Upper lobe of left lung (tissue), 6 donors: ENCODE results near the gene MAGEB2. TPM values are rescaled to one million over a fixed set of nuclear protein-coding genes. Genes with fewer than 3 reads are reported as not detected.

Experiments used
- ATAC-seq, 2 donors: fragments of 200-7000 bp; cut with Tn5 transposase; one replicate each; pipeline ENCODE4 v1.9.1; 2022; ENCODE audit warnings: mild to moderate bottlenecking in 2 of 2, moderate library complexity in 2 of 2; ENCODE audit not compliant: low FRiP score in 2 of 2
- DNase-seq, 2 donors: peaks; one replicate each; pipeline ENCODE4 v3.0.0-alpha.2; 2019 to 2020
- H3K27ac ChIP-seq, 4 donors: fragments of 200-600 bp; sonication (generic); one replicate each; pipeline ENCODE4 v1.5.1; 2016 to 2019
- H3K27me3 ChIP-seq, 4 donors: fragments of 200-600 bp; sonication (generic); one replicate each; pipeline ENCODE4 v1.5.1; 2017 to 2019
- H3K36me3 ChIP-seq, 4 donors: fragments of 200-600 bp; sonication (generic); one replicate each; pipeline ENCODE4 v1.5.1; 2016 to 2019
- H3K4me1 ChIP-seq, 4 donors: fragments of 200-600 bp; sonication (generic); one replicate each; pipeline ENCODE4 v1.5.1; 2018 to 2019
- H3K4me3 ChIP-seq, 4 donors: fragments of 200-600 bp; sonication (generic); one replicate each; pipeline ENCODE4 v1.5.1; 2017 to 2019; ENCODE audit warnings: mild to moderate bottlenecking in 2 of 4, moderate library complexity in 1 of 4
- H3K9me3 ChIP-seq, 4 donors: fragments of 200-600 bp; sonication (generic); one replicate each; pipeline ENCODE4 v1.5.1; 2018 to 2019
- CTCF ChIP-seq, 6 experiments: fragments of 450-650 bp in 4 of 6; fragments of 200-600 bp in 2 of 6; sonication (generic) in 2 of 6; IDR thresholded peaks; one replicate each; pipeline ENCODE4 v1.5.1; 2016 to 2019; ENCODE audit warnings: antibody characterized with exemption in 6 of 6
- EP300 ChIP-seq, 4 donors: sonication (generic); formaldehyde crosslinking; IDR thresholded peaks; one replicate each; pipeline ENCODE4 v1.5.1; 2017; ENCODE audit warnings: antibody characterized with exemption in 4 of 4, control low read depth in 2 of 4
- POLR2A ChIP-seq, 4 donors: fragments of 450-650 bp; IDR thresholded peaks; one replicate each; pipeline ENCODE4 v1.5.1; 2016 to 2017; ENCODE audit warnings: antibody characterized with exemption in 4 of 4, mild to moderate bottlenecking in 2 of 4
- POLR2AphosphoS5 ChIP-seq, 2 donors: sonication (generic); formaldehyde crosslinking; IDR thresholded peaks; one replicate each; pipeline ENCODE4 v1.5.1; 2017; ENCODE audit warnings: antibody characterized with exemption in 2 of 2
- WGBS, 2 donors: methylation state at CpG; one replicate each; pipeline ENCODE4 v1.1.5; 2017 to 2018; 5-methylcytosine and 5-hydroxymethylcytosine counted together
- total RNA-seq, 6 donors: library from RNA; depleted of rRNA in 4 of 6; stranded (reverse); fragments of >200 nt in 4 of 6; gene quantifications; one replicate each; pipeline versions ENCODE4 v1.1.0 to v1.2.1, GENCODE V29; 2016 to 2021
- donor health status: DM: no; HTN: no; CAD: no; lungs with moderate emphysema.
- donor health status: DM: no; HTN: yes; CAD: no; lungs with severe emphysema.

Gene MAGEB2
- total RNA-seq, 6 donors from 2014 or later: not detected

DNA sequence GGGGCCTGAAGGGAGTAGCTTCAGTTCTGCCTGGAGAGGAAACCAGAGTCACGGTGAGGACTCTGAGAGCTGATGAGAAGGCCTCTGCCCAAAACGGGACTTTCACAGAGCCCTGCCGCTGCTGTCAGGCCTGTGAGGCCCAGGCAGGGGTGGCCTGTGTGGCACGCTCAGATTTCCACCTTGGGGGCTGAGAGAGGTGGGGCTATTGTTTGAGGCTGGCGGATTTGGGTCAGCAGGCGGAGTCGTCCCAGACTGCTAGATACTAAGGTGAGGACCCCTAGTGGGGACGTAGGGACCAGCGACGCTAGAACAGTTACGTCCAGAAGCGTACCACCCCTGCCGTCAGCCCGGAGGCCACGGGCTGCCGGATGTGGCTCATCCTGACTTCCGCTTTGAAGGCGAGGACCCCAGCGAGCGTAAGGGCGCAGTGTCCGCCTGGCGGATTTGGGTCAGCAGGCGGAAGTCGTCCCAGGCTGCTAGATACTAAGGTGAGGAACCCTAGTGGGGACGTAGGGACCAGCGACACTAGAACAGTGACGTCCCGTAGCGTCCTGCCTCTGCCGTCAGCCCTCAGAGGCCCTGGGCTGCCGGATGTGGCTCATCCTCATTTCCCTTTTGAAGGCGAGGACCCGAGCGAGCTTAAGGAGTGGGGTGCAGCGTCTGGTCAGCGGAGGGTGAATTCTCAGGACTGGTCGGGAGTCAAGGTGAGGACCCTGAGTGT lies 31.6 kb downstream of the MAGEB2 start, which contains the start of gene MAGEB1:
TSS of gene MAGEB1 (plus strand) at position 378 of the 721 bp plus-strand sequence. CDS start 3,348 bp downstream, outside the sequence.
- Histone ChIP-seq H3K4me3 (no peak within 1 kb of the TSS), H3K27me3 (no peaks in the 10 kb centered on the region), H3K27ac (no peak within 1 kb of the TSS), H3K36me3 (no peaks in the 10 kb centered on the region), H3K4me1 (no peaks in the 10 kb centered on the region), H3K9me3 (no peaks in the 10 kb centered on the region)
- 87% methylated on average over 38 of the region's 38 CpGs; no CpG with 5 or more reads in 1 of the 2 donors for WGBS, 2 donors
- TF ChIP-seq POLR2AphosphoS5 (IDR thresholded peaks at IDR 0.05) (no peak), CTCF (IDR thresholded peaks at IDR 0.05) (no peak), EP300 (IDR thresholded peaks at IDR 0.05) (no peak), POLR2A (IDR thresholded peaks at IDR 0.05) (no peak)
- ATAC-seq (no peak), DNase-seq (peak in 1 of 2 donors; percentile 36)

DNA sequence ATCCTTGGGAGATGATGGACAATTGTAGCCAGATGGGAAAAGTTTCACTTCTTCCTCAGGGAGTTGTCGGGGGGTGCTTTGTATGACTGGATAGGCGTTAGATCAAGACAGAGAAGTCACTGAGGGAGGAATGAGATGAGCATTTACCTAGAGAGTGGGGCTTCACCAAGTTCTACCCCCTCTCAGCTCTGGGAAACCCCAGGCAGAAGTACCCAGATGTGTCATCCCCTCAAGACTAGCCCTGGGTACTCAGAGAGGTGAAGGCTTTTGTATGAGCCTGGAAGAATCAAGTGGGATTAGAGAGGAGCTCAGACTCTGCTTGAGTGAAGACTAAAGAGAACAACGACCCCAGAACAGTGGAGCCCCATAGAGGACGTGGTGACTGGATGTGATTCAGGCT lies 33.5 kb downstream of the MAGEB2 start:
- ATAC-seq (no peak), DNase-seq (no peak)
- TF ChIP-seq EP300 (IDR thresholded peaks at IDR 0.05): no peak
- no peak for TF ChIP-seq POLR2AphosphoS5 (IDR thresholded peaks at IDR 0.05)
- TF ChIP-seq POLR2A (IDR thresholded peaks at IDR 0.05): no peak
- TF ChIP-seq CTCF (IDR thresholded peaks at IDR 0.05): no peak
- H3K27ac ChIP-seq: no peak overlapping the region
- H3K4me3 ChIP-seq: no peak overlapping the region
- no peaks in the 10 kb centered on the region for H3K9me3 ChIP-seq
- H3K4me1 ChIP-seq: no peaks in the 10 kb centered on the region
- H3K36me3 ChIP-seq: no peaks in the 10 kb centered on the region
- no peaks in the 10 kb centered on the region for H3K27me3 ChIP-seq
- 72 to 74% methylated on average over 3 to 4 of the region's 4 CpGs for WGBS, 2 donors

- ATAC-seq: no peak
- Histone ChIP-seq H3K27me3 (no peaks in the 10 kb centered on the region), H3K4me1 (no peaks in the 10 kb centered on the region), H3K4me3 (no peak overlapping the region), H3K36me3 (no peaks in the 10 kb centered on the region), H3K9me3 (no peaks in the 10 kb centered on the region), H3K27ac (no peak overlapping the region)
- no peak for DNase-seq
- 82 to 83% methylated on average over 1 of the region's 1 CpG for WGBS, 2 donors
- no peak for TF ChIP-seq POLR2A (IDR thresholded peaks at IDR 0.05)
Observed at GRCh38 chrX:30253257-30253656, 37.9 kb downstream of the MAGEB2 start.

DNA sequence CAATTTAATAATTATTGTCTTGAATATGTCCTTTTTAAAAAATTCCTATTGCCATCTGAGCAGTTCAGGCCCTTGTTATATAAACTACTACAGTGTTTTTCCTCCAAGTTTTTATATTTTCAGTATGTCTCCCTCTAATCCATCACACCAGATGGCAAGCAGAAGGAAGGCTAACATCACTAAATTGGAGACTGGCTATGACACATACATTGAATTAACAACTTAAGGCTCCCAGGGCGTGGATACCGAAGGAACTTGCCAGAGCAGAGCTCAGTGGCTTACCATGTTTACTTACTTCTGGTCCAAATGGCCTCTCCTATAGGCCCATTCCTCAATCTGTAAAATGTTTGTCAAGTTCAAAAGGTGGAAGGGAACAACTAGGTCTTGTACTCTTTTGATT lies 44.6 kb downstream of the MAGEB2 start:
- no peak overlapping the region for H3K4me3 ChIP-seq
- H3K27me3 ChIP-seq: no peaks in the 10 kb centered on the region
- TF ChIP-seq POLR2A (IDR thresholded peaks at IDR 0.05): no peak
- no peak for TF ChIP-seq CTCF (IDR thresholded peaks at IDR 0.05)
- no peak for TF ChIP-seq POLR2AphosphoS5 (IDR thresholded peaks at IDR 0.05)
- TF ChIP-seq EP300 (IDR thresholded peaks at IDR 0.05): no peak
- WGBS, 2 donors: 83 to 88% methylated on average over 2 of the region's 2 CpGs
- no peaks in the 10 kb centered on the region for H3K4me1 ChIP-seq
- no peak overlapping the region for H3K27ac ChIP-seq
- no peaks in the 10 kb centered on the region for H3K36me3 ChIP-seq
- H3K9me3 ChIP-seq: no peaks in the 10 kb centered on the region
- no peak for ATAC-seq
- DNase-seq: no peak

GRCh38 chrX:30261012-30261411 lies 45.6 kb downstream of the MAGEB2 start:
- ATAC-seq: no peak
- Histone ChIP-seq H3K9me3 (no peaks in the 10 kb centered on the region), H3K36me3 (no peaks in the 10 kb centered on the region), H3K27me3 (no peaks in the 10 kb centered on the region), H3K4me3 (no peak overlapping the region), H3K27ac (no peak overlapping the region), H3K4me1 (no peaks in the 10 kb centered on the region)
- DNase-seq: no peak
- TF ChIP-seq CTCF (IDR thresholded peaks at IDR 0.05): no peak
- no peak for TF ChIP-seq POLR2A (IDR thresholded peaks at IDR 0.05)
- TF ChIP-seq POLR2AphosphoS5 (IDR thresholded peaks at IDR 0.05): no peak
- no peak for TF ChIP-seq EP300 (IDR thresholded peaks at IDR 0.05)
